GM12873 (cell line): ENCODE results near the gene PPP2R2D.

ENCODE experiments used
- CTCF ChIP-seq: IDR thresholded peaks from 2 replicates; pipeline ENCODE4 v1.5.1; 2012; ENCODE audit warnings: low read depth, mild to moderate bottlenecking, moderate library complexity, low read length, control low read depth; ENCODE audit not compliant: insufficient read depth; ENCODE audit errors: missing control alignments

Gene PPP2R2D

GRCh38 chr10:131855461-131856401 is 45.1 kb upstream of the PPP2R2D start:
- no peak for TF ChIP-seq CTCF

- no peak for TF ChIP-seq CTCF
These were observed 44.2 kb upstream of the PPP2R2D start for GRCh38 chr10:131856441-131857094.

- no peak for TF ChIP-seq CTCF
These were observed 43.4 kb upstream of the PPP2R2D start for GRCh38 chr10:131857156-131858117.

GRCh38 chr10:131858118-131858515 is 42.7 kb upstream of the PPP2R2D start:
- TF ChIP-seq CTCF: no peak

GRCh38 chr10:131858583-131859340 is 42.0 kb upstream of the PPP2R2D start:
- TF ChIP-seq CTCF: no peak

GRCh38 chr10:131859341-131860020 is 41.3 kb upstream of the PPP2R2D start:
- TF ChIP-seq CTCF: no peak
